H9 (cell line): Measurements from ENCODE around the gene TRPM5. TPM values are rescaled to one million over a fixed set of nuclear protein-coding genes. Genes with fewer than 3 reads are reported as not detected.

ENCODE experiments used
- DNase-seq: peaks from one replicate; pipeline ENCODE4 v3.0.0-alpha.2; 2017
- H2AFZ ChIP-seq: one replicate; pipeline ENCODE4 v1.6.1; 2013; ENCODE audit warnings: mild to moderate bottlenecking, low read length, control low read depth, moderate library complexity
- H2AK5ac ChIP-seq: 2 replicates; pipeline ENCODE4 v1.6.1; 2013; ENCODE audit warnings: low read length, control low read depth, mixed read lengths; ENCODE audit not compliant: insufficient read length
- H2BK120ac ChIP-seq: one replicate; pipeline ENCODE4 v1.6.1; 2013; ENCODE audit warnings: low read depth, mild to moderate bottlenecking, low read length, control low read depth, inconsistent platforms; ENCODE audit not compliant: poor library complexity, severe bottlenecking
- H2BK12ac ChIP-seq: 2 replicates; pipeline ENCODE4 v1.6.1; 2013; ENCODE audit warnings: low read length, control low read depth, mixed read lengths, low read depth; ENCODE audit not compliant: insufficient read length
- H2BK15ac ChIP-seq: 2 replicates; pipeline ENCODE4 v1.6.1; 2013; ENCODE audit warnings: low read depth, low read length, control low read depth
- H2BK20ac ChIP-seq: one replicate; pipeline ENCODE4 v1.6.1; 2013; ENCODE audit warnings: low read depth, mild to moderate bottlenecking, low read length, control low read depth, inconsistent platforms; ENCODE audit not compliant: poor library complexity, severe bottlenecking
- H2BK5ac ChIP-seq: 2 replicates; pipeline ENCODE4 v1.6.1; 2013; ENCODE audit warnings: low read length, control low read depth, mixed read lengths; ENCODE audit not compliant: insufficient read length
- H3K14ac ChIP-seq: 2 replicates; pipeline ENCODE4 v1.6.1; 2013; ENCODE audit warnings: low read length, control low read depth; ENCODE audit not compliant: insufficient read depth
- H3K18ac ChIP-seq: 2 replicates; pipeline ENCODE4 v1.6.1; 2013; ENCODE audit warnings: low read depth, mild to moderate bottlenecking, mixed read lengths, low read length, control low read depth; ENCODE audit not compliant: insufficient read length
- H3K23ac ChIP-seq: 2 replicates; pipeline ENCODE4 v1.6.1; 2013; ENCODE audit warnings: low read length, control low read depth, mixed read lengths, low read depth; ENCODE audit not compliant: insufficient read length
- H3K23me2 ChIP-seq: 2 replicates; pipeline ENCODE4 v1.6.1; 2013; ENCODE audit warnings: low read depth, mild to moderate bottlenecking, mixed read lengths, low read length, control low read depth; ENCODE audit not compliant: insufficient read length, poor library complexity, severe bottlenecking
- H3K27ac ChIP-seq: 2 replicates; pipeline ENCODE4 v1.5.1; 2013; ENCODE audit warnings: low read length, control low read depth, mixed read lengths, low read depth; ENCODE audit not compliant: insufficient read length
- H3K27me3 ChIP-seq: 2 replicates; pipeline ENCODE4 v1.6.1; 2013; ENCODE audit warnings: low read length, control low read depth, inconsistent platforms; ENCODE audit not compliant: insufficient read depth
- H3K4ac ChIP-seq: 2 replicates; pipeline ENCODE4 v1.6.1; 2013; ENCODE audit warnings: low read depth, mild to moderate bottlenecking, control low read depth, inconsistent platforms, low read length, moderate library complexity
- H3K4me1 ChIP-seq: 2 replicates; pipeline ENCODE4 v1.6.1; 2013; ENCODE audit warnings: low read length, control low read depth, inconsistent platforms; ENCODE audit not compliant: insufficient read depth
- H3K4me2 ChIP-seq: 2 replicates; pipeline ENCODE4 v1.6.1; 2013; ENCODE audit warnings: low read length, control low read depth, mixed read lengths; ENCODE audit not compliant: insufficient read length, insufficient read depth
- H3K56ac ChIP-seq: 2 replicates; pipeline ENCODE4 v1.6.1; 2013; ENCODE audit warnings: low read depth, mild to moderate bottlenecking, mixed read lengths, low read length, control low read depth; ENCODE audit not compliant: insufficient read length
- H3K79me1 ChIP-seq: 2 replicates; pipeline ENCODE4 v1.6.1; 2013; ENCODE audit warnings: low read depth, mild to moderate bottlenecking, moderate library complexity, low read length, control low read depth, inconsistent platforms; ENCODE audit not compliant: insufficient read depth, poor library complexity, severe bottlenecking
- H3K79me2 ChIP-seq: 2 replicates; pipeline ENCODE4 v1.6.1; 2013; ENCODE audit warnings: low read length, control low read depth, inconsistent platforms; ENCODE audit not compliant: insufficient read depth
- H3K9ac ChIP-seq: 2 replicates; pipeline ENCODE4 v1.6.1; 2013; ENCODE audit warnings: low read length, control low read depth, mixed read lengths; ENCODE audit not compliant: insufficient read length; ENCODE audit errors: extremely low read depth
- H3K9me3 ChIP-seq: one replicate; pipeline ENCODE4 v1.6.1; 2013; ENCODE audit warnings: low read depth, low read length, inconsistent platforms; ENCODE audit not compliant: control insufficient read depth
- H3T11ph ChIP-seq: one replicate; pipeline ENCODE4 v1.6.1; 2013; ENCODE audit warnings: mild to moderate bottlenecking, low read length, control low read depth, inconsistent platforms
- H4K20me1 ChIP-seq: one replicate; pipeline ENCODE4 v1.6.1; 2013; ENCODE audit not compliant: control insufficient read depth, insufficient read length, insufficient read depth
- H4K5ac ChIP-seq: 2 replicates; pipeline ENCODE4 v1.6.1; 2013; ENCODE audit warnings: low read depth, mild to moderate bottlenecking, mixed read lengths, low read length, control low read depth; ENCODE audit not compliant: insufficient read length
- H4K8ac ChIP-seq: replicated peaks from 2 replicates; pipeline ENCODE4 v1.6.1; 2013; ENCODE audit warnings: low read length, control low read depth, mixed read lengths, low read depth; ENCODE audit not compliant: insufficient read length
- H4K91ac ChIP-seq: 2 replicates; pipeline ENCODE4 v1.6.1; 2013; ENCODE audit warnings: low read depth, mild to moderate bottlenecking, moderate library complexity, mixed read lengths, low read length, control low read depth; ENCODE audit not compliant: insufficient read length
- H3K27ac Mint-ChIP-seq, 3 experiments: 2 replicates in 2 of 3; 3 replicates in 1 of 3; pipeline ENCODE4 v1.8.0; 2020 to 2021; ENCODE audit warnings: mixed read lengths in 3 of 3, mild to moderate bottlenecking in 1 of 3, moderate library complexity in 1 of 3
- H3K27me3 Mint-ChIP-seq: 2 replicates; pipeline ENCODE4 v1.8.0; 2021; ENCODE audit warnings: low read depth, mild to moderate bottlenecking, moderate library complexity, mixed read lengths
- H3K36me3 Mint-ChIP-seq, 3 experiments: 2 replicates in 2 of 3; 3 replicates in 1 of 3; pipeline ENCODE4 v1.8.0; 2020 to 2021; ENCODE audit warnings: low read depth in 3 of 3, mixed read lengths in 3 of 3; ENCODE audit not compliant: insufficient read depth in 1 of 3
- H3K4me1 Mint-ChIP-seq, 2 experiments: 2 replicates each; pipeline ENCODE4 v1.8.0; 2020; ENCODE audit warnings: mixed read lengths in 2 of 2
- H3K4me3 Mint-ChIP-seq, 2 experiments: 2 replicates in 1 of 2; 3 replicates in 1 of 2; pipeline ENCODE4 v1.8.0; 2020 to 2021; ENCODE audit warnings: mild to moderate bottlenecking in 2 of 2, mixed read lengths in 2 of 2, moderate library complexity in 1 of 2
- H3K9me3 Mint-ChIP-seq, 2 experiments: 2 replicates in 1 of 2; 3 replicates in 1 of 2; pipeline ENCODE4 v1.8.0; 2020; ENCODE audit warnings: mild to moderate bottlenecking in 2 of 2, mixed read lengths in 2 of 2, moderate library complexity in 1 of 2
- WGBS: extraction: QIAGEN DNeasy Blood & Tissue Kit; methylation state at CpG from one replicate; pipeline ENCODE4 v1.1.7; 2013; ENCODE audit warnings: missing lambda C conversion rate, low lambda C conversion rate, mixed read lengths; ENCODE audit not compliant: insufficient read length; ENCODE audit errors: extremely low coverage; 5-methylcytosine and 5-hydroxymethylcytosine counted together
- total RNA-seq: library from RNA; stranded (reverse); gene quantifications from 2 replicates; pipeline ENCODE4 v1.2.1, GENCODE V29; 2021
- TF ChIP-seq, protein P1 (sequence below): fragments of 200-600 bp; sonication (generic); conservative IDR thresholded peaks from 3 replicates; pipeline ENCODE4 v1.8.0; 2021; ENCODE audit warnings: antibody characterized with exemption, mild to moderate bottlenecking

Gene TRPM5
- total RNA-seq, 1 experiment from 2014 or later = 0.09 TPM

DNA sequence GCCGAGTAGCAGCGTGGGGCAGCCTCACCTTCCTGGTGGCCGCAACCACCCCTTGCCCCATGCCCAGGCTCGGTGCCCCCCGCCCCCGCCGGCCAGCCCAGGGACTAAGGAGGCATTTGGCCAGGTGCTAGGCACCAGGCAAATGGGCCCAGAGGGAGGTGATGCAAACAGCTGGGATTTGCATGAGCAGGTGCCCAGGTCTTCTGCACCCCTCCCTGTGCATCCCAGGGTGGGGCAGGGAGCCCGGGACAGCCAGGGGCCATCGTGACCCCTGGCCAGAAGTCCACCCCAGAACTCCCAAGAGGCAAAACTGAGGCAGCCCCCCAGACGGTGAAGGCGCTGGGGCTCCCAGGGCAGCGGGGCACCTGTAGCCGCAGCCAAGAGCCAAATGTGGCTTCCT is 18.1 kb downstream of the TRPM5 start:
- no peak for DNase-seq
- Mint-ChIP-seq H3K36me3 (no peaks in the 10 kb centered on the region), H3K4me1 (no peaks in the 10 kb centered on the region), H3K27me3 (peaks cover 13% of the 10 kb centered on the region), H3K27ac (no peak overlapping the region), H3K9me3 (no peaks in the 10 kb centered on the region; a peak in 2 of 5 replicates), H3K4me3 (no peak overlapping the region)
- no peaks in the 10 kb centered on the region; the same call in 1 of the 2 replicates for H3K27me3 ChIP-seq
- no peaks in the 10 kb centered on the region for H3K79me2 ChIP-seq
- no peak overlapping the region for H2BK120ac ChIP-seq
- H3K18ac ChIP-seq = no peak overlapping the region
- no peak overlapping the region for H3K4me2 ChIP-seq
- H3K27ac ChIP-seq = no peak overlapping the region
- no peak overlapping the region for H4K8ac ChIP-seq
- H3K4ac ChIP-seq = no peak overlapping the region
- H3K4me1 ChIP-seq = no peaks in the 10 kb centered on the region
- no peaks in the 10 kb centered on the region for H4K20me1 ChIP-seq
- no peak overlapping the region for H3K23ac ChIP-seq
- H2BK15ac ChIP-seq = no peak overlapping the region
- no peaks in the 10 kb centered on the region for H3K79me1 ChIP-seq
- H3K9ac ChIP-seq = no peak overlapping the region
- H2BK20ac ChIP-seq = no peak overlapping the region
- H2AFZ ChIP-seq = no peak overlapping the region
- no peak overlapping the region for H4K5ac ChIP-seq
- H4K91ac ChIP-seq = no peak overlapping the region
- H3K23me2 ChIP-seq = no peaks in the 10 kb centered on the region
- no peak overlapping the region for H3K56ac ChIP-seq
- TF ChIP-seq, protein P1, sequence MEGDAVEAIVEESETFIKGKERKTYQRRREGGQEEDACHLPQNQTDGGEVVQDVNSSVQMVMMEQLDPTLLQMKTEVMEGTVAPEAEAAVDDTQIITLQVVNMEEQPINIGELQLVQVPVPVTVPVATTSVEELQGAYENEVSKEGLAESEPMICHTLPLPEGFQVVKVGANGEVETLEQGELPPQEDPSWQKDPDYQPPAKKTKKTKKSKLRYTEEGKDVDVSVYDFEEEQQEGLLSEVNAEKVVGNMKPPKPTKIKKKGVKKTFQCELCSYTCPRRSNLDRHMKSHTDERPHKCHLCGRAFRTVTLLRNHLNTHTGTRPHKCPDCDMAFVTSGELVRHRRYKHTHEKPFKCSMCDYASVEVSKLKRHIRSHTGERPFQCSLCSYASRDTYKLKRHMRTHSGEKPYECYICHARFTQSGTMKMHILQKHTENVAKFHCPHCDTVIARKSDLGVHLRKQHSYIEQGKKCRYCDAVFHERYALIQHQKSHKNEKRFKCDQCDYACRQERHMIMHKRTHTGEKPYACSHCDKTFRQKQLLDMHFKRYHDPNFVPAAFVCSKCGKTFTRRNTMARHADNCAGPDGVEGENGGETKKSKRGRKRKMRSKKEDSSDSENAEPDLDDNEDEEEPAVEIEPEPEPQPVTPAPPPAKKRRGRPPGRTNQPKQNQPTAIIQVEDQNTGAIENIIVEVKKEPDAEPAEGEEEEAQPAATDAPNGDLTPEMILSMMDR = no peak
- no peak overlapping the region for H3T11ph ChIP-seq
- no peak overlapping the region for H2BK12ac ChIP-seq
- no CpG with 5 or more reads among the region's 13 CpGs for WGBS
- H2AK5ac ChIP-seq = no peak overlapping the region
- no peaks in the 10 kb centered on the region for H3K9me3 ChIP-seq
- no peak overlapping the region for H2BK5ac ChIP-seq
- no peak overlapping the region for H3K14ac ChIP-seq
